IPS-11a (cell line): Measurements from ENCODE around the gene PLK5.
"Not testable (repeated sequence)": the region's sequence is repeated elsewhere in the genome, so short reads cannot be mapped to it uniquely, and the experiment has no call there.

Experiments
- H3K4me3 ChIP-seq: one replicate; pipeline ENCODE4 v1.5.1; 2013; ENCODE audit warnings: low read depth, low read length, control low read depth

PLK5 gene

DNA sequence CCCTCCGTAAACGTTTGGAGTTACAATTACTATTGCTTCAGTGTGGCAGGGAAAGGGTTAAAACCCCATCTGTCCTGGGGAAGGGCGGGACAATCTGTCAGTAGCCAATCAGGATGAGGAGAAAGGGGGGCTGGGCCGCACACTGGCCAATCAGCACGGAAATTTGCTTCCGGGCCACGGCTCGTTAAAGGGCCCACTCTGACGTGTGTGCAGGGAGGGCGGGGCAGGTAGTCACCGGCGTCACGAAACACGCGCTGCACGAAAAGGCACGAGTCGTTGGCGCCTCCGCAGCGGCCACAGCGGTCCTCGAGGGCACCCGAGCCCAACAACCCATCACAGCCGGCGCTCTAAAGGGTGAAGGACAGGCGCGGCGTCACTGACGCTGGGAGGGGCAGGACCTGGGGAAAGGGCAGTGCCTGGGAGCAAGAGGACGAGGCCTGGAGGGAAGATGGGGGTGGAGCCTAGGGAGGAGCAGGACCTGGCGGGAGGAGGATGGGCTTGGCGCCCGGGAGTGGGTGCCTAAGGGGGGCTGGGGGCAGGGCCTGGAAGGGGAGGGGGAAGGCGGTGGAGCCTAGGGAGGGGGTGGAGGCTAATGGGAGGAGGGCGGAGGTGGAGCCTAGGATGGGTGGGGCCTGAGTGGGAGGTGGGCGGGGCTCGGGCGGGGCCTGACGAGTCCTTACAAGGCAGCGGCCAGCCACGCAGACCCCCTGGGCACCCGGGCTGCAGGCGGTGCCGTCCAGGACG is 15.9 kb upstream of the PLK5 start:
- peak overlapping the region; percentile 72 for H3K4me3 ChIP-seq

DNA sequence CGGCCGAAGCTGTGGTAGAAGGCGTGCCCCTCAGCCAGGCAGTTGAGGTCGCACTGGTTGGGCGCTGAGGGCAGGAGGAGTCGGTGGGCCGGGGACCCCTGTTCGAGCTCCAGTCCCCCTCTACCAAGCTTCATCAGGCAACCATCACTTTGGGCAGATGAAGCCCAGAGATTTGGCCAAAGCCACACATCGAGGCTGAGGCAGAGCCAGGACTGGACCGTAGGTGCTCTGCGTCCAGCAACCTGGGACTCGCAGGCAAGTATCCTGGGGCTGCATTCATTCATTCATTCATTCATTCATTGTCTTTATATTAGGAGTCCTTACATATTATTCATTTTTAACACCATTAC is 15.4 kb upstream of the PLK5 start:
- peak overlapping the region; percentile 10 for H3K4me3 ChIP-seq

DNA sequence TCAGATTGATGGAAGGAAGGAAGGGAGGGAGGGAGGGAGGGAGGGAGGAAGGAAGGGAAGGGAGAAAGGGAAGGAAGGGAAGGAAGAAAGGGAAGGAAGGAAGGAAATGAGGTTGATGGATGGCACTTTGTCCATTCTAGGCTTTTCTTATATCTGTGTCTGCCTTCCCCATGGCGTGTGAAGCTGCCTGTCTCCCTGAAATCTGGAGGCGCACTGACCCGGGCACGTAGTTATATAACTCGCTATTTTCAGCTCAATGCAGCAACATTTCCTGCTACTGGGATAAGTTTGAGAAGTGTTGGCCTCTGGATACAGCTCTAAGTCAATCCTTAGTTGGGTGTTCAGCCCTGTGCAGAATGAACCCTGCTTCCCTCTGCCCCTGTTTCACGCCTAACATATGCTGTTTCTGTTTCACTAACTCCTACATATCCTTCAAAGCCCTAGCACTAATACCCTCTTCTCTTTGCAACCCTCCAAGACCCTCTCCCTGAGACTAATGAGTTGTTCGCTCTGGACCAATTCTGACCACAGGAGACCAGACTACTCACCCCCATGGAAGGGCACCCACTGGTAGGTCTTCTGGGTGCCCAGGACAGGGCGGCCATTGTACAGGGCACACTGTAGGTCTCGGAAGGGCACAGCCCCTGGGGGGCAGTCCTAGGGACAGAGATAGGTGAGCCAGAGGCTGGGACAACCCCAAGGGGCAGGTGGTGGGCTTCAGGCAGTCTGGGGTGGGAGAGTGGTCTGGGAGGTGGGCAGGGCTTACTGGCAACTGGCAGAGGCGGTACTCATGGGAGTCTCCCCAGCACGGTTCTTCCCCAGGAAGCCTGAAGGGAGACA is 14.1 kb upstream of the PLK5 start:
- H3K4me3 ChIP-seq = no peak overlapping the region

DNA sequence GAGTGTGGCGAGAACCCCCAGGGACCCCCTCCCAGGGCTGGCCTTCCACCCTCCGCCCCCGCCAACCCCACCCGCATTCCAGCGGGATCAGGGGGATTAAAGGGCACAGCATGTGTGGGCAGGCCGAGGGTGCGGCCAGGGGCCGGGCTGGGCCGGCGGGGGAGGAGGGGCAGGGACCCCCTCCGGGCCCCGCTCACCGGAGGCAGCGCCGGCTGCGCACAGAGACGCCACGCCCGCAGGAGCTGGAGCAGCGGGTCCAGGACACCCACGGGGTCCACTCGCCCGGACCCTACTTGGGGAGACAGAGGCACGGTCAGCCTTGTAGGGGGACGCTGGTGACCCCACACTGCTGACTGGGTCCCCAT is 13.5 kb upstream of the PLK5 start:
- no peak overlapping the region for H3K4me3 ChIP-seq

DNA sequence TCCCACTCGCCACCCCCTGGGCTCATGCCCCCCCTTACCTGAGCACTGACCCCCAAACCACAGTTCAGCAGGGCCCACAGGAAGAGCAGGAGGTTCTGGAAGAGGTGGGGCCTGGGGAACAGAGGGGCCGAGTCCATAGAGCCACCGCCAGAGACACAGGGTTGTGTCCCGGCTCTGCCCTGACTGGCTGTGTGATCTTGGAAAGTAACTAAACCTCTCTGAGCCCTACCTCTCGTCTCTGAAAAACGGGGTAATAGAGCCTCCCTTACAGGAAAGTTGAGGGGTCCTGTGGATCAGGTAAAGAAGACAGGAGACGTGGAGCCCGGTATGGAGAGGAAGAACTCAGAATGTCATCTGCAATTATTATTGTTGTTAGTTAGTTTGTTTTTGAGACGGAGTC is 13.1 kb upstream of the PLK5 start:
- H3K4me3 ChIP-seq = no peak overlapping the region

DNA sequence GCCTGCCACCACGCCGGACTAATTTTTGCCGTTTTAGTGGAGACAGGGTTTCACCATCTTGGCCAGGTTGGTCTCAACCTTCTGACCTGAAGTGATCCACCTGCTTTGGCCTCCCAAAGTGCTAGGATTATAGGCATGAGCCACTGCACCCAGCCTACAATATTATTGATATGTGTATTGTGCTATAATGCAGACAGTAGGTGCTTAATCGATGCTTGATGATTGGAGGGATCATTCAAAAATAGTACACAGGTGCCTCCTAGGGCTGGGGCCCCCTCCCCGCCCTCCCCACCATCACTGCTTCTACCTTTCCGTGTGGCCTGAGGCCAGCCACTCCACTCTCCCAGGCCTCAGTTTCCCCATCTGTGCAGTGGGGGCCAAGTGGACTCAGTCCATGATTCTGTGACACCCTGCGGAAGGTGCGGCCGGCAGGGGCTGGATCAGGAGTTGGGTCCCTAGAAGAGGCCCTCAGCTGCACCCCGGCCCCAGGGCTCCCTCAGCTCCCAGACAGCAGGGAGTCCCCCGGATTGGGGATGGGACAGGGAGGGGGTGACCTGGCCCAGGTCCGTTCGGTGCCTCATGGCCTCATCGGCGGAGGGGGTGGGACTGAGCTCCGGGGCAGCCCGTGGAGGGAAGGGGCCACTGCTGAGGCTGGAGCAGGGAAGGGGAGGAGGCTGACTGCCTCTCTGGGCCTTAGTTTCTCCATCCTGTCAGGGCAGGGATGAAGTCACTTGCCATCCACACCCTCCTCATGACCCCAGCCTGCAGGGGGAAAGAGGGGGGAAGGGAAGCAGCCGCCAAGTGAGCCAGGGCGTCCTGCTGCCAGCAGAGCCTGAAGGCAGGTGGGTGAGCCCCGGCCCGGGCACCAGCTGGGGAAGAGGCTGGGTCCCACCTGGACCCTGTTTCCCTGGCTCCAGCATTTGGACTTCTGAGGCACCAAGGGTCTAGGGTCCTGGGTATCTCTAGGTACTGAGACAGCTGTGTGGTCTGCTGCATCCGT is 12.3 kb upstream of the PLK5 start:
- no peak overlapping the region for H3K4me3 ChIP-seq

DNA sequence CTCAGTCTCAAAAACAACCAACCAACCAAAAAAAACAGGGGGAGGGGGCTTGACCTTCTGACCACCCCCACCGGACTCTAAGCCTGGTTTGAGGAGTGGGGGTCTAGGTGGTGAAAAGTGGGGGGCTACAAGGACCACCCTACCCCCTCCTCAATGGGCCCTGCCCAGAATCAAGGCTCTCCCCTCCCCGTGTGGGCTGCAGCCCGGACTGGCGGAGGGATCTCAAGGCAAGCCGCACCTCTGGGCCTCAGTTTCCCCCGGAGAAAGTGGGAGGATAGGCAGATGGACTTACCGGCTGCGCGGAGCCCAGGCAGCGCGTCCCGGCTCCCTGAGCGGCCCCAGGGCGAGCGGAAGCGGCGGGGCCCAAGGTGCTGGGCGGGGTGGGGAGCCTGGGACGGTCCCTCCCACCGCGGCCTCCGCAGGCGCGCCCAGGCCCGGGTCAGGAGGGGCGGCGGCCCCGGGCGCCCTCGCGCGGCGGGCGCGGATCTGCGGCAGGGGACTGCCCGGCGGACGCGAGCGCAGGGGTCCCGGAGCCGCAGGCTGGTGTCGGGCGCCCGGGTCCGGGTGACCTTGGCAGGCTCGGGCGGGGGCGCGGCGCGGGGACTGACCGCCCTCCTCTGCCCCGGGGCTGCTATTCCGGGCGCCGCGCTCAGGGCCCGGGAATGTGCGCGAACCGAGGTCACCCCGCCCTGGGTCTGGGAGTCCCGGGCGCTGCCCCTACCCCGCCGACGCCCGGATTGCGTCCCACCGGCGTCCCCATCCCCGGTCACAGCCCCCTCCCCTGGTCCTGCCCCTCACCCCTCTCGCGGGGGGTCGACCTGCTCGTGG is 11.0 kb upstream of the PLK5 start, which contains the start of gene ADAMTSL5:
ADAMTSL5 (minus strand) TSS at position 349 of the 828 bp plus-strand sequence. CDS start 2,076 bp downstream, outside the sequence.
- peak within 1 kb of the TSS; percentile 17 for H3K4me3 ChIP-seq

DNA sequence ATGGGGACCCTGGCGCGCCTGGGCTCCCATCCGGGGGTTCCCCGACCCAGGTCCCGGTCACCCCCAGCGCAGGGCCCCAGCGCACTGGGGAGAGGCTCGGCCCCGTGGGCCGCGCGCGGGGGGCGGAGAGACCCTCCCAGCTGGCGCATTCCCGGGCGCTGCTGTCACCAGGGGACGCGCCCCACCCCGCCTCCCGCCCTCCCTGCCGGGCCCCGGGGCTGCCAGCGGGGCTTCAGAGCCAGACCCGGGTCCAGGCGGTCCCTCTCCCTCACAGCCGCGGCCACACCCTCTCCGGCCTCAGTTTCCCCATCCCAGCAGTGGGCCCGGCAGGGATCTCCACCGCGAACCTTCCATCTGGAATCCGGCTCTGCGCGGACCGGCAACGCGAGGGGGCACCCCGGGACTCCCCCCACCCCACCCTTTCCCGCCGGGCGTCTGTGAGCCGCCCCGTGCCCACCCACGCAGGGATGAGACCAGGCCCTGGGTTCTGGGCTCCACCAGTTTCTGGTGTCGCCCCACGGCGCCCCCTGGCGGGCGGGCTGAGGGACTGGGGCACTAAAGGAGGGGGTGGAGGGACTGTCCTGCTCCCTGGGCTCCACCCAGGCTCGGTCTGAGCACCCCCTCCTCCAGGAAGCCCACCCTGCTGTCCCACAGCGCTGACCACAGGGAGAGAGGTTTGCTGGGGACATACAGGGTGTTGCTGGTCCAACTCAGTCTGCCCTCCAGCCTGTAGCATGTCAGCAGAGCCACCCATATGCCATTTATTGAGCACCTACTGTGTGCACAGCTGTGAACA is 10.2 kb upstream of the PLK5 start:
- H3K4me3 ChIP-seq = no peak overlapping the region

DNA sequence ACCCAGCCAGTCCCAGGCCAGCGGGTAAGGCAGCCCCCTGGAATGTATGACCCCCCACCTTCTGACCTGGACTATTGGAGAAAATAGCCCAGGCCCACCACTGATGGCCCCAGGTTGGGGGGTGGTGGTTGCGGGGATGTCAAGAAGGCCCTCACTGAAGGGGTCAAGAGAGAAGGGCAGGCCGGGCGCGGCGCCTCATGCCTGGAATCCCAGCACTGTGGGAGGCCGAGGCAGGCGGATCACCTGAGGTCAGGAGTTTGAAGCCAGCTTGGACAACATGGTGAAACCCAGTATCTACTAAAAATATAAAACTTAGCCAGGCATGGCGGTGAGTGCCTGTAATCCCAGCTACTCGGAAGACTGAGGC is 9.6 kb upstream of the PLK5 start:
- no peak overlapping the region for H3K4me3 ChIP-seq

DNA sequence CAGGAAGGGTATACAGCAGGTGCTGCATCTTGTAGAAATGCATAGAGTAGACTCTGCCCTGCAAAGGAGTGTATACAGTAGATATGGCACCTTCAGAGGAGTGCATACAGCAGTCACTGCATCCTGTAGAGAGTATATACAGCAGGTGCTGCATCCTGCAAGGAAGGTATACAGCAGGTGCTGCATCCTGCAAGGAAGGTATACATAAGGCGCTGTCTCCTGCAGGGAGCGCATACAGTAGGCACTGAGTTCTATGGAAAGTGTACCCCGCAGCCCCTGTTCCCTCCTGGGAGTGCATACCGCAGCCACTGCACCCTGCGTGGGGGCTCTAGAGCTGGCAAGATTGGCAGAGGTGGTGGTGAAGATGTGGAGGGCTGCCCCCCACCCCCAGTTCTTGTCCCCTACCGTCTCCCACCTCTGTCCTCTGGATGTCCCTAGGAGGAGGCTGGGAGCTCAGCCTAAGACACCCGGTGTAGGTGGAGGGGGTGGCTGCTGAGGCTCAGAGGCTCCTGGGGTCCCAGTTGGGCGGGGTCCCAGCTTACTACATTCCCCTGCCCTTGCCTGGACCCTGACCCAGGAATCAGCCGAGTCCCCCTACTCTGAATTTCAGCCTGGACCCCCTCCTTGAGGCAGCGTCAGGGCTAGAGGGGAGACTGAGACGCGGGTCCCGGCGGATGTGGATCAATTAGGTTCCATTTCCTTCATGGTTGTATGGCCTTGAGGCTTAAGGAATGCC is 8.7 kb upstream of the PLK5 start:
- no peak overlapping the region for H3K4me3 ChIP-seq

DNA sequence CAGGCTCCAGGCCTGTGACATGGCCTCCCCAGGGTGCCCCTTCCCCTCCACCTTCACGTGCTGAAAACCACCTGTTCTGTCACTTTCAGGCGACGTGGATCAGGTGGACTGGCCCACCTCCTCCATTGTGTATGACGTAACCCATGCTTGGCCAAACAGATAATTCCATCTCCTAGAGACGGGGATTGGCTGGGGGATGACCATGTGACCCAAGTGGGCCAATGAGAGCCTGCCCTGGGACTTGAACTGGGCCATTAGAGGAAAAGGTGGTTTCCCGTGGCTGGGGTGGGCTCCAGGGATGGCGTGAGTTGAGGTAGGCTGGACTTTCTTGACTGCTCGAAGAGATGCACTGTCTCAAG is 7.5 kb upstream of the PLK5 start:
- no peak overlapping the region for H3K4me3 ChIP-seq

DNA sequence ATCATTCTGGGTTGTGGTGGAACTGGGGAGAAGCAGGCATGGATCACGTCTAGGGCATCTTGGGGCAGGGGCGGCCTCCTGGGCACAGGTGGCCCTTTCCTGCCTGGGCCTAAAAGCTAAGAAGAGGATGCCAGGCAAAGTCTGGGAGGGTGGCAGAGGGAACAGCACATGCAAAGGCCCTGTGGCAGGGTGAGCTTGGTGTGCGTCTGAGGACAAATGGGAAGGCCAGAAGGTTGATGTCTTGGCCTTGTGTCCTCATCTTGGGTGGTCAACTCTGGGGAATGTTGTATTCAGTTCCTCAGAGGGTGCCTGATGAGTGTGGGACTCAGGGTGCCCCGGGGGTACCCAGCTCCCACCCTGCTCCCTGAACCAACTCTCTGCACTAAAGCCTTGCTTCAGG is 5.4 kb upstream of the PLK5 start:
- no peak overlapping the region for H3K4me3 ChIP-seq

DNA sequence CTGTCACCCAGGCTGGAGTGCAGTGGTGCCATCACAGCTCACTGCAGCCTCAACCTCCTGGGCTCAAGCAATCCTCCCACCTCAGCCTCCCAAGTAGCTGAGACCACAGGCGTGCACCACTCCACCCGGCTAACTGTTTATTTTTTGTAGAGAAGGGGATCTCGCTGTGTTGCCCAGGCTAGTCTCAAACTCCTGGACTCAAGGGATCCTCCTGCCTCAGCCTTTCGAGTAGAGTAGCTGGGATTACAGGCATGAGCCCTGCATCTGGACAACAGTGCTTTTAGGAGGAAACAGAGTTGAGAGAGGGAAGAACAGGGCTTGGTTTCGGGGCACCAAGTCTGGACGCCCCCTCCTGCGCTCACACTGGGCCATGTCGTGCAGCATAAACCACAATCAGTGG is 4.1 kb upstream of the PLK5 start:
- not testable (repeated sequence) for H3K4me3 ChIP-seq

DNA sequence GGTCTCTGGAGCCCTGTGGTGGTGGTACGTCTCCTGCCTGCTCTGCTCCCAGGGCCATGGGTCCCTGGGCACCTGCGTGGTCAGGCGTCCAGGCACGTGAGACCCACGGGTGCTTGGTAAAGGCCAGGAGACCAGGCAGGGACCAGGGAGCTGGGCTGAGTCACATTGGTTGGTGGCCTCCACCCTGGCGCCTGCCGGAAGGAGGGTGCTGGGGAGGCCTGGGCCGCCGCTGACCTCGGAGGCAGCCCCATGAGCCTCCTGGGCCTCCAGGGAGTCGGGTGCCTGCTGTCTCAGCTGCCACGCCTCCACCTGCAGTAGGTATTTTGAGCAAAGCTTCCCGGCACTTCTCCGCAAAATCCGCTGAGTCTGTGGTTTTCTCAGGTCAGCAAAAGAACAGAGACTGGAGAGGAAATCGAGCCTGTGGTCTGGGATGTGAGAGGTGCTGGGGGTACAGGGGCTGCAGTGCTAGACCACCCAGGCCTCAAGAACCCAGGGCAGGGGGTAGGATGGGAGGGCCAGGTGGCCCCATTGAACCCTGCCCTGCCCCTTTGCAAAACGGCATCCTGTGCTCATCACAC is 3.6 kb upstream of the PLK5 start:
- no peak overlapping the region for H3K4me3 ChIP-seq

DNA sequence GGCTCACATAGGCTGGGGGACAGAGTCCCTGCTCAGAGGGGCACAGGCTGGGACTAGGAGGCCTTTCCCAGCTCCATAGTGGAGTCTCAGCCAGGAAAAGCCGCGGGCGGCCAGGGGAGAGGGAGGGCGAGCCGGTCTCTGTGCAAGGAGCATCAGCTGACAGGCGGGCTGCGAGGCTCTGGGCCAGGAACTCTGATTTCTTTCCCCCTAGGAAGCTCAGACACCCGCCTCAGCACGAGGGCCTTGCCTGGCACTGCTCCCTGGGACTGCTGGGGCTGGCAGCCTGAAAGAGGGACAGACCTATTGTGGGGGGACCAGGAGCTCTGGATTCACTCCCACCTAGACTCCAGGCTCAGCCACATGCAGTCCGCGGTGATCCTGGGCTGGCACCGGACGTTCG is 2.2 kb upstream of the PLK5 start:
- no peak overlapping the region for H3K4me3 ChIP-seq

DNA sequence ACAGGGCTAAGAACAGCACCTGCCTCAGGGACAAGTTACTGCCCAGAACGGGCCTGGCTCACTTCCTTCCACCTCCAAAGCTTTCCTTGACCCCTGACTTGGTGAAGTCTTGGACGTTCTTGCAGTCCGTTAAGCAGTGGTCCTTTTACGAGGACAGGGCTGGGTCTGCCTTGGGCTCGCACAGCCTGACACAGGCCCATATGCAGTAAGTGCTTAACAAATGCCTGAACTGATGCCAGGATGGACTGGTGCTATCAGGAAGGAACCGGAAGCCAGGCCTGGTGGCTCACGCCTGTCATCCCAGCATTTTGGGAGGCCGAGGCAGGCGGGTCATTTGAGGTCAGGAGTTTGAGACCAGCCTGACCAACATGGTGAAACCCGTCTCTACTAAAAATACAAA is 1.8 kb upstream of the PLK5 start:
- H3K4me3 ChIP-seq = no peak overlapping the region

DNA sequence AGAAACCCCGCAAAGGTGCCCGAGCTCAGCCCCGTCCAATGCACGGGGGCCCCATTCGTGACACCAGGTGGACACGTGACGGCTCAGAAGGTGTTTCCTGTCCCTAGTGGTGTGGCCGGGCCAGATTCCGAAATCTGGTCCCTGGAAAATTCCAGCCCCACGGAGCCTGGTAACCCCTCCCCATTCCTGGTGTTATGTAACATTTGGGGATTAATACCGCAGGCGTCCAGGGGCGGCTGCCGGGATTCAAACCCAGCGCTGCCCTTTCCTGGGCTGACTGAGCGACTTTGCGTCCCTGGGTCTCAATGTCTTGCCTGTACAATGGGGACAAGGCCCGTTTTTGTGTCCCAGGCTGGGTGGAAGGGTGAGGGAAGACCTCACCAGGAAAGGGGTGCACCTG is 1.0 kb upstream of the PLK5 start:
- no peak overlapping the region for H3K4me3 ChIP-seq

DNA sequence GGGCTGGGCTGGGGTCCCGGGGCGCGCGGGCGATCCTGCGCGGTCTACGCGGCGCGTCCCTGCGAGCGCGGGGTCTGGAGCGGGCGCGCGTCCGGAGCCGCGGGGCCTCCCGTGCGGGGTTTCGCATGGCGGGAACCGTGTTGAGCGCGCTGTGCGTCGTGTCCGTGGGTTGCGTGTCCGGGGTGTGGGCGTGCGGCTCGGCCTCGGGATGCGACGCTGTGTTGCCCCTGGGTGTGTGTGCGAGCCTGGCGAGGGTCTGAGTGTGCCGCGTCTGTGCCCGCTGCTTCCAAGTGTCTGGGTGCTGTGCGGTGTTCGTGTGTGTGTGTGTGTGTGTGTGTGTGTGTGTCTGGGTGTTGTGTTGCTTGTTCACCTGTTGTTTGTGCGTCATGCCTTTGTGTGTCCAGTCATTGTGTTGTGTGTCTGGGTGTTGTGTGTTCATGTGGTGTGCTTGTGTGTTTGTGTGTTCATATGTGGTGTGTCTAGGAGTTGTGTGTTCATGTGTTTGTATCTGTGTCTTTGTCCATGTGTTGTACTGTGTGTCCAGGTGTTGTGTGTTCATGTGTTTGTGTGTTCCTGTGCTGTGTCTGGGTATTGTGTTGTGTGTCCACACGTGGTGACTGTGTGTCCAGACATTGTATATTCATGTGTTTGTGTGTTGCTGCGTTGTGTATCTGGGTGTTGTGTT is 552 bp downstream of the PLK5 start:
- H3K4me3 ChIP-seq = peak overlapping the region; percentile 22
